ENCODE measurements around the gene GID8. TPM values are rescaled to one million over a fixed set of nuclear protein-coding genes. Genes with fewer than 3 reads are reported as not detected.

GID8 gene
- total and polyA plus RNA-seq, 9 of the 15 experiments (the other 6 are each of a cell fraction or from before 2014, with no cell fraction given) = 7.5 to 31.6 (median 22.2) TPM

- TF ChIP-seq HDAC6 (IDR thresholded peaks at IDR 0.05; ENCODE audit: low read depth, low read length) (no peak), PTRF (tag; IDR thresholded peaks at IDR 0.05) (no peak), ZNF347 (CRISPR knock-in tag; IDR thresholded peaks at IDR 0.05; ENCODE audit: low read depth) (no peak), NR4A1 (CRISPR knock-in tag; IDR thresholded peaks at IDR 0.05) (no peak), NR4A1 (tag; IDR thresholded peaks at IDR 0.05) (no peak), CC2D1A (IDR thresholded peaks at IDR 0.05) (0 out of 2 replicates have a peak, but pooled peaks have one; percentile 51), SRSF3 (IDR thresholded peaks at IDR 0.05; ENCODE audit: insufficient read depth, low read length) (no peak), ZNF354B (CRISPR knock-in tag; IDR thresholded peaks at IDR 0.05) (no peak), ZNF584 (CRISPR knock-in tag; IDR thresholded peaks at IDR 0.05; ENCODE audit: low read depth) (no peak), BRF1 (IDR thresholded peaks at IDR 0.05; ENCODE audit: borderline replicate concordance, extremely low read depth, insufficient read length) (no peak), CHCHD3 (CRISPR knock-in tag; IDR thresholded peaks at IDR 0.05) (no peak), POLR2AphosphoS5 (IDR thresholded peaks at IDR 0.05; ENCODE audit: control insufficient read depth, insufficient read depth, low read depth, low read length) (no peak; the same call in 1 of the 2 replicates), ZNF274 (IDR thresholded peaks at IDR 0.05; ENCODE audit: borderline replicate concordance, low read depth, low read length) (no peak), PHTF2 (CRISPR knock-in tag; IDR thresholded peaks at IDR 0.05) (no peak), RBM34 (IDR thresholded peaks at IDR 0.05; ENCODE audit: borderline replicate concordance, insufficient read depth, low read length) (no peak), EGR1 (conservative IDR thresholded peaks at IDR 0.05) (no peak), DMBX1 (CRISPR knock-in tag; IDR thresholded peaks at IDR 0.05; ENCODE audit: borderline replicate concordance) (no peak), E2F3 (CRISPR knock-in tag; IDR thresholded peaks at IDR 0.05) (no peak), ADNP (tag; IDR thresholded peaks at IDR 0.05) (no peak), ZNF561 (CRISPR knock-in tag; conservative IDR thresholded peaks at IDR 0.05) (no peak), FOXJ3 (CRISPR knock-in tag; IDR thresholded peaks at IDR 0.05) (no peak), TBL1XR1 (IDR thresholded peaks at IDR 0.05; ENCODE audit: low read length in 2 of 2) (no peak), TOE1 (IDR thresholded peaks at IDR 0.05; ENCODE audit: borderline replicate concordance) (peak; percentile 44; the same call in 1 of the 2 replicates), TOE1 (CRISPR knock-in tag; IDR thresholded peaks at IDR 0.05; ENCODE audit: borderline replicate concordance, low read depth) (no peak), THRAP3 (IDR thresholded peaks at IDR 0.05; ENCODE audit: borderline replicate concordance) (no peak), PTTG1 (tag; IDR thresholded peaks at IDR 0.05; ENCODE audit: low read depth) (no peak), RFX1 (IDR thresholded peaks at IDR 0.05) (no peak)
- TF ChIP-seq, protein P1, sequence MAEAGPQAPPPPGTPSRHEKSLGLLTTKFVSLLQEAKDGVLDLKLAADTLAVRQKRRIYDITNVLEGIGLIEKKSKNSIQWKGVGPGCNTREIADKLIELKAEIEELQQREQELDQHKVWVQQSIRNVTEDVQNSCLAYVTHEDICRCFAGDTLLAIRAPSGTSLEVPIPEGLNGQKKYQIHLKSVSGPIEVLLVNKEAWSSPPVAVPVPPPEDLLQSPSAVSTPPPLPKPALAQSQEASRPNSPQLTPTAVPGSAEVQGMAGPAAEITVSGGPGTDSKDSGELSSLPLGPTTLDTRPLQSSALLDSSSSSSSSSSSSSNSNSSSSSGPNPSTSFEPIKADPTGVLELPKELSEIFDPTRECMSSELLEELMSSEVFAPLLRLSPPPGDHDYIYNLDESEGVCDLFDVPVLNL (CRISPR knock-in tag; IDR thresholded peaks at IDR 0.05; ENCODE audit: low read depth) = no peak
Observed at GRCh38 chr20:62900052-62900691, 37.8 kb upstream of the GID8 start (continued).
